Hepatocyte (in vitro differentiated cells): Measurements from ENCODE around the gene ENOX1. TPM values are rescaled to one million over a fixed set of nuclear protein-coding genes. Genes with fewer than 3 reads are reported as not detected.

ENCODE experiments used
- DNase-seq: peaks from one replicate; pipeline ENCODE4 v3.0.0-alpha.2; 2016; ENCODE audit warnings: low spot score
- H2AFZ ChIP-seq: fragments of 200-600 bp; sonication (generic); 2 replicates; pipeline ENCODE4 v1.6.0; 2016; ENCODE audit warnings: antibody characterized with exemption, mild to moderate bottlenecking
- H3K27ac ChIP-seq: fragments of 200-600 bp; sonication (generic); 2 replicates; pipeline ENCODE4 v1.5.1; 2016; ENCODE audit warnings: mild to moderate bottlenecking
- H3K27me3 ChIP-seq: fragments of 200-600 bp; sonication (generic); 2 replicates; pipeline ENCODE4 v1.6.1; 2016
- H3K36me3 ChIP-seq: fragments of 200-600 bp; sonication (generic); replicated peaks from 2 replicates; pipeline ENCODE4 v1.5.1; 2016; ENCODE audit warnings: low read depth; ENCODE audit not compliant: insufficient read depth
- H3K4me1 ChIP-seq: fragments of 200-600 bp; sonication (generic); 2 replicates; pipeline ENCODE4 v1.5.1; 2016; ENCODE audit warnings: mild to moderate bottlenecking, moderate library complexity; ENCODE audit not compliant: insufficient read depth
- H3K4me2 ChIP-seq: fragments of 200-600 bp; sonication (generic); 2 replicates; pipeline ENCODE4 v1.6.0; 2016
- H3K4me3 ChIP-seq: fragments of 200-600 bp; sonication (generic); 2 replicates; pipeline ENCODE4 v1.5.1; 2016; ENCODE audit warnings: mild to moderate bottlenecking
- H3K79me2 ChIP-seq: fragments of 200-600 bp; sonication (generic); 2 replicates; pipeline ENCODE4 v1.6.0; 2017; ENCODE audit warnings: mild to moderate bottlenecking
- H3K9me2 ChIP-seq: fragments of 200-600 bp; sonication (generic); replicated peaks from 2 replicates; pipeline ENCODE4 v1.6.0; 2017; ENCODE audit warnings: mild to moderate bottlenecking; ENCODE audit not compliant: insufficient read depth
- H3K9me3 ChIP-seq: fragments of 200-600 bp; sonication (generic); 2 replicates; pipeline ENCODE4 v1.5.1; 2016; ENCODE audit warnings: low read depth, mild to moderate bottlenecking
- H4K20me1 ChIP-seq: fragments of 200-600 bp; sonication (generic); 2 replicates; pipeline ENCODE4 v1.6.0; 2016; ENCODE audit warnings: mild to moderate bottlenecking; ENCODE audit not compliant: insufficient read depth, poor library complexity, severe bottlenecking
- EZH2 ChIP-seq: fragments of 200-600 bp; sonication (generic); IDR thresholded peaks from 2 replicates; pipeline ENCODE4 v1.6.1; 2016; ENCODE audit warnings: antibody characterized with exemption, mild to moderate bottlenecking, borderline replicate concordance
- EZH2phosphoT487 ChIP-seq: fragments of 200-600 bp; sonication (generic); IDR thresholded peaks from one replicate; pipeline ENCODE4 v1.6.1; 2018; ENCODE audit warnings: antibody characterized with exemption, mild to moderate bottlenecking, low read depth, moderate library complexity; ENCODE audit not compliant: unreplicated experiment, severe bottlenecking
- WGBS: methylation state at CpG from one replicate; pipeline ENCODE4 v1.1.6; 2016; ENCODE audit warnings: low lambda C conversion rate; ENCODE audit errors: missing lambda C conversion rate; 5-methylcytosine and 5-hydroxymethylcytosine counted together
- polyA plus RNA-seq: library from polyadenylated mRNA; unstranded; fragments of >200 nt; fragmentation: Nextera tagmentation; extraction: Ambion mirVana; gene quantifications from 2 replicates; pipeline ENCODE4 v1.2.1, GENCODE V29; 2016
- total RNA-seq: library from RNA; depleted of rRNA; stranded (reverse); fragments of >200 nt; gene quantifications from 2 replicates; pipeline ENCODE4 v1.2.3, GENCODE V29; 2014
- TF ChIP-seq, protein P1 (sequence below): fragments of 200-600 bp; sonication (generic); IDR thresholded peaks from 2 replicates; pipeline ENCODE4 v1.5.1; 2016; ENCODE audit warnings: antibody characterized with exemption, mild to moderate bottlenecking; ENCODE audit not compliant: poor library complexity

ENOX1 gene
- total and polyA plus RNA-seq, 2 experiments from 2014 or later: 2.4 to 4.0 TPM

- no peaks in the 10 kb centered on the region for H3K36me3 ChIP-seq
- no peaks in the 10 kb centered on the region for H4K20me1 ChIP-seq
- H2AFZ ChIP-seq: no peak overlapping the region
- no peak overlapping the region for H3K4me2 ChIP-seq
- H3K79me2 ChIP-seq: no peaks in the 10 kb centered on the region
- H3K4me3 ChIP-seq: no peak overlapping the region
- 95% methylated on average over 1 of the region's 1 CpG for WGBS
- no peak overlapping the region for H3K27ac ChIP-seq
- H3K9me2 ChIP-seq: no peaks in the 10 kb centered on the region
- no peaks in the 10 kb centered on the region for H3K4me1 ChIP-seq
- TF ChIP-seq EZH2phosphoT487 (no peak), EZH2 (no peak)
- TF ChIP-seq, protein P1, sequence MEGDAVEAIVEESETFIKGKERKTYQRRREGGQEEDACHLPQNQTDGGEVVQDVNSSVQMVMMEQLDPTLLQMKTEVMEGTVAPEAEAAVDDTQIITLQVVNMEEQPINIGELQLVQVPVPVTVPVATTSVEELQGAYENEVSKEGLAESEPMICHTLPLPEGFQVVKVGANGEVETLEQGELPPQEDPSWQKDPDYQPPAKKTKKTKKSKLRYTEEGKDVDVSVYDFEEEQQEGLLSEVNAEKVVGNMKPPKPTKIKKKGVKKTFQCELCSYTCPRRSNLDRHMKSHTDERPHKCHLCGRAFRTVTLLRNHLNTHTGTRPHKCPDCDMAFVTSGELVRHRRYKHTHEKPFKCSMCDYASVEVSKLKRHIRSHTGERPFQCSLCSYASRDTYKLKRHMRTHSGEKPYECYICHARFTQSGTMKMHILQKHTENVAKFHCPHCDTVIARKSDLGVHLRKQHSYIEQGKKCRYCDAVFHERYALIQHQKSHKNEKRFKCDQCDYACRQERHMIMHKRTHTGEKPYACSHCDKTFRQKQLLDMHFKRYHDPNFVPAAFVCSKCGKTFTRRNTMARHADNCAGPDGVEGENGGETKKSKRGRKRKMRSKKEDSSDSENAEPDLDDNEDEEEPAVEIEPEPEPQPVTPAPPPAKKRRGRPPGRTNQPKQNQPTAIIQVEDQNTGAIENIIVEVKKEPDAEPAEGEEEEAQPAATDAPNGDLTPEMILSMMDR: no peak
- no peak for DNase-seq
- H3K27me3 ChIP-seq: no peaks in the 10 kb centered on the region
- H3K9me3 ChIP-seq: no peaks in the 10 kb centered on the region
Observed at GRCh38 chr13:43203781-43204180, 583.0 kb downstream of the ENOX1 start.

DNA sequence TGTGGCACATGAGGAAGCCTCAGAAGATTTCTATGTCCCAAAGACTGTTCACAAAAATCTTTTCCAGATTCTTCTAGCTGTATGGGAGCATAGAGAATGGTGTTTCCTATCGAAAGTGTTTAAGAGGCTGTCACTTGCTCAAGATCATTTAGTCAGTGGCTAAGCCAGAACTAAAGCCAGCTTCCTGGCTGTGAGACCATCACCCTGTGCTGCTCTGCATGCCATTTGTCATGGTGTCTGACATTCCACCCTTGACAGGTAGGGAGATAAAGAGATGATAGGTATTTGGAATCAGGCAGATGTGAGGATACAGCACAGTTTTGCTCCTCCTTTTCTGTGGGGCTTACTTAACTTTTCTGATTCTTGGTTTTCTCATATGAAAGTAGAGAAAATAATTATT, 586.0 kb downstream of the ENOX1 start:
- H4K20me1 ChIP-seq: no peaks in the 10 kb centered on the region
- WGBS: 58% methylated on average over 1 of the region's 1 CpG
- H3K27me3 ChIP-seq: no peaks in the 10 kb centered on the region
- no peaks in the 10 kb centered on the region for H3K79me2 ChIP-seq
- H3K27ac ChIP-seq: no peak overlapping the region
- H3K4me2 ChIP-seq: no peak overlapping the region
- peaks cover 13% of the 10 kb centered on the region for H3K4me1 ChIP-seq
- H3K9me2 ChIP-seq: no peaks in the 10 kb centered on the region
- no peaks in the 10 kb centered on the region for H3K36me3 ChIP-seq
- TF ChIP-seq, protein P1: no peak
- TF ChIP-seq EZH2: no peak
- no peak for TF ChIP-seq EZH2phosphoT487
- H3K9me3 ChIP-seq: no peaks in the 10 kb centered on the region
- no peak overlapping the region for H2AFZ ChIP-seq
- no peak overlapping the region for H3K4me3 ChIP-seq
- no peak for DNase-seq

DNA sequence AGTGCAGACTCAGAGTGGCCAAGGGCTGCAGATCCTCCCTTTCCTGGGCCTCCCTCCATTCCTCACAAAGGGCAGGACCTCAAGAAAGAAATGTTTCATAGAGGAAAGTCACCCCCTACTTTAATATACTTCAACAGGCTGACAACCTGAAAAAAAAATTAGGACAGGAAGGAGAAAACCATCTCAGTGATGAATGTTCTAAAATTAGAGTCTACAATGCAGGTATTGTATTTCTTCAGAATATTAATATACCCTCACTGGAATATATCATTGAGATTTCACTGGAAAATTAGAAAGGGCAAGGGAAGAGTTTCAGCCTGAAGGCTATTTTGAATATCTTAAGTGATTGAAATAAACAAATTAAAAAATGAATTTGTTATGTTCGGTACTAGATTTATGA, 586.5 kb downstream of the ENOX1 start:
- TF ChIP-seq EZH2phosphoT487 (no peak), EZH2 (no peak)
- TF ChIP-seq, protein P1: no peak
- WGBS: 88% methylated on average over 1 of the region's 1 CpG
- peaks cover 13% of the 10 kb centered on the region for H3K4me1 ChIP-seq
- H3K4me3 ChIP-seq: no peak overlapping the region
- H3K9me3 ChIP-seq: no peaks in the 10 kb centered on the region
- H3K27ac ChIP-seq: no peak overlapping the region
- no peak for DNase-seq
- H3K36me3 ChIP-seq: no peaks in the 10 kb centered on the region
- no peaks in the 10 kb centered on the region for H3K79me2 ChIP-seq
- H2AFZ ChIP-seq: no peak overlapping the region
- no peaks in the 10 kb centered on the region for H4K20me1 ChIP-seq
- no peaks in the 10 kb centered on the region for H3K9me2 ChIP-seq
- no peaks in the 10 kb centered on the region for H3K27me3 ChIP-seq
- no peak overlapping the region for H3K4me2 ChIP-seq
